ENCODE data around the gene WDR5.

WDR5 gene

GRCh38 chr9:134132208-134132870 lies 3.5 kb upstream of the WDR5 start:
- no peak for DNase-seq

GRCh38 chr9:134134949-134135342 lies 936 bp upstream of the WDR5 start:
- no peak for DNase-seq

DNA sequence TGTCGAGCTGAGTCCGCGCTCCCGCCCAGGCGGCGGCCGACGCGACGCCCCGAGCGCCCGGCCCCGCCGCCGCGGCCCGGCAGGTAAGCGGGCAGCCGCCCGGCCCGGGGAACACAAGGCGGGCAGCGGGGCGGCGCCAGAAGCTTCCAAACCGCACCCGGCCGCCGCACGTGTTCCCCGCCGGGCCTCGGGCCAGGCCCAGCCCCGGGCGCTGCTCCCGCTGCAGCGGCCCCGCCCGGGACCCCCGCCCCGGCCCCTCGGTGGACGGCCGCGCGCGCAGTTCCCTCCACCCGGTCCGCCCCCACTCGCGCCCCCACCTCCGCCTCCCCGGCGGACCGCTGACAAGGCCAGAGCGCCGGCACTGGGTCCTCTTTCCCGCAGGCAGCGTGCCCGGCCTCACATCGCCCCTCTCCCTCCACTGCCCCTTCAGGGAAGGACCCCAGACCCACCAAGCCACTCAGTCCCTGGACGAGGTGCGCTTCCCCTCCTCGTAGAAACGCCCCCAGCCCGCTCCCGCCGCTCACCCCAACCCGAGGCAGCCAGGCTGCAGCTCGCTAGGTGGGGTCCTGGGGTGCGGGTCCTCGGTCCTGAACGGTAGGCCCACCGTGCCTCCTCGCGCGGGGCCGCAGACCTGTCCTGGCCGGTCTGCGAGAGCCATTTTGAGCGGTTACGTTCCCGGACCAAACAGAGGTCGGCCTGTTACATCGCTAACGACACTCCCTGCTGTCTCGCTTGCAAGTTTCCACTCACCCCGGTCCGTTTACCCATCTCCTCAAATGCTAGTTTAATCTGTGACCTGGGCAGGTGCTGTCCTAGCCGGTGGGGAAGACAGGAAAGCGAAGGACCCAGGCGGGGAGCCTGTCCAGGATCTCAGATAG lies 475 bp downstream of the WDR5 start:
- DNase-seq: no peak

- no peak for DNase-seq
Observed at GRCh38 chr9:134136996-134137299, 1.1 kb downstream of the WDR5 start.

GRCh38 chr9:134138292-134138691 lies 2.4 kb downstream of the WDR5 start:
- no peak for DNase-seq

DNA sequence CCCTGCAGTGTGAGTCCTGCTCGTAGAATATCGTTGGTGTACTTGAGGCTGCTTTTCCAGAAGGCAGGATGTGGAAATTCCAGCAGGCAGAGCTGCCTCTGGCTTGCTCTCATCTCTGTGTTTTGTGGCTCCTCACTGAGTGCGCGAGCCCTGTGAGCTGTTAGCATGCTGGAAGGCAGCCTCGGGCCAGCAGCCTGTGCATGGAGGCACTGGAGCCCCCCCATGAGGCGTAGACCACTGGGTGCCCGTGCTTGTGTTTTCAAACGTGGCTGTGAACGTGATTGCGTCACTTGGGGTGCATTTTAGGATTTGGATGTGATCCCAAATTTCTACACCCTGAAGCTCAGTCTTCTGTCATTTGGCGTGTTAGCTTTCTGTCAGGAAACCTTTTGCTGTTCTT lies 3.2 kb downstream of the WDR5 start:
- DNase-seq: no peak

- no peak for DNase-seq
Observed at GRCh38 chr9:134141906-134142305, 6.0 kb downstream of the WDR5 start.

DNA sequence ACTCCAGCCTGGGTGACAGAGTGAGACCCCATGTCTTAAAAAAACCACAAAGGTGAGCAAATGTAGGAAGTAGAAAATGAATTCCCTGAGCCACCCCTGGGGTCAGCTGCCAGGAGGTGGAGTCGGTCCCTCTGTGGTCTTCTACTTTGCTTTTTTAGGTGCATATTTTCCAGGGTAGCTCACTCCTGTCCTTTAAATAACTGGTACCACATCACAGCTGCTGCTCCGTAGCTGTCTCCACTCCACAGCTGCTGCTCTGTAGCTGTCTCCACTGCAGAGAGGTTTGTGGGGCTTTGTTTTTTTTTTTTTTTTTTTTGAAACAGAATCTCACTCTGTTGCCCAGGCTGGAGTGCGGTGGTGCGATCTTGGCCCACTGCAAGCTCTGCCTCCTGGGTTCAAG lies 8.9 kb downstream of the WDR5 start:
- DNase-seq: no peak

- DNase-seq: no peak
Observed at GRCh38 chr9:134145262-134145661, 9.4 kb downstream of the WDR5 start.

GRCh38 chr9:134146774-134147493 lies 11.1 kb downstream of the WDR5 start:
- no peak for DNase-seq

DNA sequence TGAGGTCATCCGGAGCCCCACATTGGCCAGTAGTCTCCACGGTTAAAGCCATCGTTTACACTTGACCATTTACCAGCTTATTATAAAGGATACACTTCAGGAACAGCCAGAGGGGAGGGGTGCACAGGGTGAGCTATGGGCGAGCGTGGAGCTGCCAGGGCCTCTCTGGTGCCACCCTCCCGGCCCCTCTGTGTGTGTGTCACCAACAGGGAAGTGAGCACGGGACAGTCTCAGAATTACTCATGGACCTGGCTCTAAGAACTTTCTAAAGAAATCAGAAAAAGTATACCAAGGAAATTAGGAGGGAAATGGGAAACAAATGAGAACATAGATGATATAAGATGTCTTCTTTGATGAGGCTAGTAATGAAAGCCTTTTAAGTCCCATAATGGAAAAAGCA lies 13.5 kb downstream of the WDR5 start:
- DNase-seq: no peak

- no peak for DNase-seq
Observed at GRCh38 chr9:134150557-134151214, 14.8 kb downstream of the WDR5 start.

GRCh38 chr9:134152022-134152448 lies 16.2 kb downstream of the WDR5 start:
- DNase-seq: no peak

DNA sequence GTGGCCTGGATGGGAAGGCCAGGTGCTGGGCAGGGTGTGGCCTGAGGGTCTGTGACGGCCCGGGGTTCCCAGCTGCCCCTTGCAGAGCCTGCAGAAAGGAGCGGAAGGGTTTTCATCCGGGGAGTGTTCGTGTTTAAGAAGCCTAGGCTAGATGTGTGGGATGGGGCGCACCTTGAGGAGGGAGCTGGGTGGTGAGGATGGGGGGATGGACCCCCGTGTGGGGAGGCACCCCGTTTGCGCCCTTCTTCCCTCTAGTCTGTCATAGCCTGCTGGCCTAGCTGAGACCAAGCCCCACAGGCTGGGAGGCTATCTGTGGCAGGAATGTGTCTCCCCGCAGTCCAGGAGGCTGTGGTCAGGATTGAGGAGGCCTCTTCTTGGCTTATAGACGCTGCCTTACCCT lies 16.6 kb downstream of the WDR5 start:
- DNase-seq: no peak

- DNase-seq: no peak
Observed at GRCh38 chr9:134153450-134153849, 17.6 kb downstream of the WDR5 start.

DNA sequence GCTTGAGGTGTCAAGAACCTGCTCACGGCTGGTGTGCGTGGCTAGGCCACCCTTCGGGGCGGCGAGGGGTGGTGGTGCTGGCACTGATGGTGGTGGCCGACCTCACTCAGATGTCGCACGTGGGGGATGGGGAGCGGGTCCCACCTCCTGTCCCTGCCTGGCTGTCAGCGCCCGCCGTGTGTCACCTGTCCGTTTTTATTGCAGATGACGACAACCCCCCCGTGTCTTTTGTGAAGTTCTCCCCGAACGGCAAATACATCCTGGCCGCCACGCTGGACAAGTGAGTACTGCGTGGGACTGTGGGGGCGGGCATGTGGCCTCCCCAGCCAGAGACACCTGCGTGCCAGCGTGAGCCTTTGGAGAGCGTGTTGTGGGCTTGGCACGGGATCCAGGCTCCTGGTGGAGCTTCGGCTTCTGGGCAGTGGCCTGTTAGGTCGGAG lies 18.4 kb downstream of the WDR5 start:
- no peak for DNase-seq

GRCh38 chr9:134155812-134156377 lies 20.0 kb downstream of the WDR5 start:
- DNase-seq: no peak

- no peak for DNase-seq
Observed at GRCh38 chr9:134156564-134157377, 20.9 kb downstream of the WDR5 start.

- DNase-seq: no peak
Observed at GRCh38 chr9:134157378-134157885, 21.6 kb downstream of the WDR5 start.

DNA sequence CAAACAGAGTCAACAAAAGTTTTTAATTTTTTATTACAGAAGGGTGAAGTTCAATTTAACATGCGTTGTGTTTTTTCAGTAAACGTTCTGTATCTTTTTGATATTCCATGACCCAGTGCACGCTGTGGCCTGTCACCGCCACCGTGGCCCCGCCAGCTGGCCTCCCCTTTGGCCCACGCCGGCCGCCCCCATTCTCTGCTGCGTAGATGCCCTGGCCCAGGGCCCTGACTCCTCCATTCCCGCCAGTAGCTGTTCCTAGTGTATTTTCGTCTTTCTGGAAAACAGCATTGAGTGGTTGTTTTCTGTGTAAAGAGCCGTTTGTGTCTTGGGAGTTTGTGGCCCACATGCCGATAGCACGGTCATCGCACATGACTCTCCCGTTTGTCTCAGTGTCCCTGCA lies 22.4 kb downstream of the WDR5 start:
- DNase-seq: no peak

GRCh38 chr9:134158753-134159392 lies 23.0 kb downstream of the WDR5 start:
- no peak for DNase-seq
